SH-SY5Y (cell line): ENCODE results near the gene NR1H2.

Experiments used
- GATA2 ChIP-seq: IDR thresholded peaks from 2 replicates; pipeline ENCODE4 v1.6.1; 2011; ENCODE audit warnings: mild to moderate bottlenecking, low read depth, low read length
- GATA3 ChIP-seq: IDR thresholded peaks from 2 replicates; pipeline ENCODE4 v1.6.1; 2011; ENCODE audit warnings: low read depth, mild to moderate bottlenecking, low read length, moderate library complexity

- no peak for TF ChIP-seq GATA2
- TF ChIP-seq GATA3, result no peak
Observed at GRCh38 chr19:50399368-50399745, 23.1 kb downstream of the NR1H2 start.
